Measurements from ENCODE around the gene CDH18. TPM values are rescaled to one million over a fixed set of nuclear protein-coding genes. Genes with fewer than 3 reads are reported as not detected.

Gene CDH18
- total and polyA plus RNA-seq, 2 donors (not counting 3 experiments of a cell fraction or from before 2014, with no cell fraction given), result 0.06 TPM; not detected in 1

GRCh38 chr5:19975795-19976194 lies 12.2 kb downstream of the CDH18 start:
- Histone ChIP-seq H4K20me1 (replicated peaks; ENCODE audit: control insufficient read depth, extremely low read depth, insufficient read depth, low read length) (no peaks in the 10 kb centered on the region), H3K27ac (ENCODE audit: insufficient read depth, low read depth, low read length) (no peak overlapping the region), H3K4me1 (ENCODE audit: control insufficient read depth, extremely low read depth, insufficient read depth, low read length) (no peaks in the 10 kb centered on the region), H3K36me3 (ENCODE audit: control insufficient read depth in 2 of 2, extremely low read depth in 1 of 2, insufficient read depth in 2 of 2, low read length in 2 of 2) (no peaks in the 10 kb centered on the region), H3K9me3 (replicated peaks; ENCODE audit: control insufficient read depth, insufficient read depth, low read length) (no peaks in the 10 kb centered on the region), H3K79me2 (ENCODE audit: control insufficient read depth, insufficient read depth, low read length) (no peaks in the 10 kb centered on the region), H3K27me3 (ENCODE audit: control insufficient read depth in 2 of 2, insufficient read depth in 2 of 2, low read length in 2 of 2) (no peaks in the 10 kb centered on the region), H3K4me3 (replicated peaks in 1 of 3; ENCODE audit: insufficient read depth in 1 of 3, low read depth in 1 of 3, low read length in 3 of 3) (no peak overlapping the region), H2AFZ (ENCODE audit: low read depth, low read length) (no peak overlapping the region), H3K9ac (replicated peaks; ENCODE audit: extremely low read depth, insufficient read depth, low read length) (no peak overlapping the region), H3K9me1 (replicated peaks; ENCODE audit: control insufficient read depth, extremely low read depth, insufficient read depth, low read length) (no peaks in the 10 kb centered on the region), H3K4me2 (ENCODE audit: insufficient read depth, low read length) (no peak overlapping the region)
- no peak for TF ChIP-seq POLR2AphosphoS5 (IDR thresholded peaks at IDR 0.05; ENCODE audit: insufficient read depth, low read depth, low read length)
- TF ChIP-seq EZH2 (IDR thresholded peaks at IDR 0.05; ENCODE audit: borderline replicate concordance, low read depth, low read length, severe bottlenecking), result no peak
- TF ChIP-seq FOS (IDR thresholded peaks at IDR 0.05; ENCODE audit: borderline replicate concordance, insufficient read depth, low read length), result no peak
- TF ChIP-seq JUN (IDR thresholded peaks at IDR 0.05; ENCODE audit: borderline replicate concordance, insufficient read depth, insufficient read length, low read depth), result no peak
- no peak for TF ChIP-seq GATA2 (IDR thresholded peaks at IDR 0.05; ENCODE audit: insufficient read depth, insufficient read length, low read depth, low read length)
- TF ChIP-seq MAX (IDR thresholded peaks at IDR 0.05; ENCODE audit: insufficient read depth, insufficient read length), result no peak
- TF ChIP-seq CTCF (IDR thresholded peaks at IDR 0.05; ENCODE audit: extremely low read depth in 1 of 2, insufficient read depth in 1 of 2, low read depth in 1 of 2, low read length in 2 of 2), result no peak
- TF ChIP-seq MYC (IDR thresholded peaks at IDR 0.05; ENCODE audit: low read depth, low read length), result no peak
- TF ChIP-seq POLR2A (IDR thresholded peaks at IDR 0.05; ENCODE audit: low read depth, low read length), result no peak
- DNase-seq (ENCODE audit: low read depth, low spot score) (no peak), FAIRE-seq (no peak)
- dilution Hi-C loops (cut with MboI; ENCODE audit: extremely low pct_ligation_motif_present, low sequenced_read_pairs), result no loop called here
- BruUV-seq (replicated peaks), result no TSS peak
- CTCF ChIA-PET, result no interaction called here
- POLR2A ChIA-PET, result no interaction called here
- intact Hi-C loops (cut with micrococcal nuclease), result no loop called here

Data from endothelial cell of umbilical vein (primary cell).